ENCODE measurements around the gene CACNA2D2.

- TF ChIP-seq CTCF (IDR thresholded peaks at IDR 0.05; ENCODE audit: poor library complexity) (no peak), EZH2 (IDR thresholded peaks at IDR 0.05; ENCODE audit: borderline replicate concordance) (no peak)
Measured at GRCh38 chr3:50314342-50314741, 189.1 kb downstream of the CACNA2D2 start.
